Mammary epithelial cell (primary cell): ENCODE results near the gene RIT2.

ENCODE experiments used
- EZH2 ChIP-seq: IDR thresholded peaks from 2 replicates; pipeline ENCODE4 v1.6.1; 2012; ENCODE audit warnings: low read length, inconsistent platforms, borderline replicate concordance
- TF ChIP-seq, protein P1 (sequence below), 2 donors: IDR thresholded peaks in 1 of 2; conservative IDR thresholded peaks in 1 of 2; 2 replicates each; pipeline ENCODE4 v1.5.1; 2011 to 2012; ENCODE audit warnings: inconsistent platforms in 2 of 2, low read length in 2 of 2, mild to moderate bottlenecking in 2 of 2, control low read depth in 1 of 2, low read depth in 1 of 2; ENCODE audit not compliant: insufficient read depth in 1 of 2; ENCODE audit errors: extremely low read depth in 1 of 2

DNA sequence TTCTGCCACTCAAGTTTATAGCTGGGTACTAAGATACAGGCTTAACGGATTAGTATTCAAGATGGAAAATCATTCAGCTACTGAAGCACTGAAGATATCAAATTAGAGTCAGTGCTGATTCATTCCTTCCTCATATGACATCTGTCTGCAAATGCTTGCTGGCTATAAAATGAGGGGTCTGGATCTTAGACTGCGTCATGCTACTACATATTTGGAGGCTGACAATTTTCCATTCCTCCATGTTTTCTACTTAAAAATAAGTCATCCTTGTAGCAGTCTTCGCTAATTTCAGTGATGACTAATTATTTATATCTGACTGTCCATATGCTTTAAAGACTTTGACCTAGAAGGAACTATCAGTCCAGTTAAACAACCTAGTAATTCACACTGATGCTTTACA lies 233.4 kb downstream of the RIT2 start:
- TF ChIP-seq, protein P1, sequence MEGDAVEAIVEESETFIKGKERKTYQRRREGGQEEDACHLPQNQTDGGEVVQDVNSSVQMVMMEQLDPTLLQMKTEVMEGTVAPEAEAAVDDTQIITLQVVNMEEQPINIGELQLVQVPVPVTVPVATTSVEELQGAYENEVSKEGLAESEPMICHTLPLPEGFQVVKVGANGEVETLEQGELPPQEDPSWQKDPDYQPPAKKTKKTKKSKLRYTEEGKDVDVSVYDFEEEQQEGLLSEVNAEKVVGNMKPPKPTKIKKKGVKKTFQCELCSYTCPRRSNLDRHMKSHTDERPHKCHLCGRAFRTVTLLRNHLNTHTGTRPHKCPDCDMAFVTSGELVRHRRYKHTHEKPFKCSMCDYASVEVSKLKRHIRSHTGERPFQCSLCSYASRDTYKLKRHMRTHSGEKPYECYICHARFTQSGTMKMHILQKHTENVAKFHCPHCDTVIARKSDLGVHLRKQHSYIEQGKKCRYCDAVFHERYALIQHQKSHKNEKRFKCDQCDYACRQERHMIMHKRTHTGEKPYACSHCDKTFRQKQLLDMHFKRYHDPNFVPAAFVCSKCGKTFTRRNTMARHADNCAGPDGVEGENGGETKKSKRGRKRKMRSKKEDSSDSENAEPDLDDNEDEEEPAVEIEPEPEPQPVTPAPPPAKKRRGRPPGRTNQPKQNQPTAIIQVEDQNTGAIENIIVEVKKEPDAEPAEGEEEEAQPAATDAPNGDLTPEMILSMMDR (conservative IDR thresholded peaks at IDR 0.05 in 1 of 2, IDR thresholded peaks at IDR 0.05 in 1 of 2; ENCODE audit: extremely low read depth in 1 of 2, insufficient read depth in 1 of 2, low read depth in 1 of 2, low read length in 2 of 2) = no peak
- no peak for TF ChIP-seq EZH2
